ENCODE results near the gene MUC3A.

DNA sequence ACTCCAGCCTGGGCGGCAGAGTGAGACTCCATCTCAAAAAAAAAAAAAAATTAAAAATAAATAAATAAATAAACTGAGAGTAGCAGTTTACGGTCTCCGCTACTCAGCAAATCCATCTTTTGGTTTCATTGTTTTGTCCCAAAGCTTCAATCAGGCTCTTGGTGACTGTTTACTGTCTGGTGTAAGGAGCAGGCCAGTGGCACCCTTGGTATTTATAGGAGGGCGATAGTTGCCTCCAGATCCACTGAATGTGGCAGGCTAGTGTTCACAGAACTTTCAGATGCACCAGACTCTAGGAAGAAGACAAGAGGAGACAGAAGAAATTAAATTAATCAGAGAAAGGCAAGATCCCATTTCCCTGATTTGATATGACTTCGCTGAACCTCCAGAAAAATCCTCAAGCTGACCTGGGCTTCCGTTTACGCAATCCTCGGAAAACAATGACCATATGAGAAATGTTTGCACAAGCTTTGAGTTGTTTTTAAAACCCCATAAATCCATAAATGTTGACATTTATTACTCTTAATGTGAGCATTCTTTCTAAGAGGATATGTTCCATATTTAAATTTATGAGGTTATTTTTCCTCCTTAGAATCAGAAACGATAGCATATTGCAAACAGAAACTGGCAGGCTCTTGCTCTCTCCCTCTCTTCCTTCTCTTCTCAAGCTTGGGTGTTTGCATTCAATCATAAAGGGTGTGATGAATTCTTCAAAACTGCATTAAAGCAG is 7.1 kb upstream of the MUC3A start:
- TF ChIP-seq ETV6 (conservative IDR thresholded peaks at IDR 0.05 in 1 of 2, IDR thresholded peaks at IDR 0.05 in 1 of 2; ENCODE audit: borderline replicate concordance in 1 of 2, low read depth in 1 of 2) = no peak
- TF ChIP-seq, protein P1, sequence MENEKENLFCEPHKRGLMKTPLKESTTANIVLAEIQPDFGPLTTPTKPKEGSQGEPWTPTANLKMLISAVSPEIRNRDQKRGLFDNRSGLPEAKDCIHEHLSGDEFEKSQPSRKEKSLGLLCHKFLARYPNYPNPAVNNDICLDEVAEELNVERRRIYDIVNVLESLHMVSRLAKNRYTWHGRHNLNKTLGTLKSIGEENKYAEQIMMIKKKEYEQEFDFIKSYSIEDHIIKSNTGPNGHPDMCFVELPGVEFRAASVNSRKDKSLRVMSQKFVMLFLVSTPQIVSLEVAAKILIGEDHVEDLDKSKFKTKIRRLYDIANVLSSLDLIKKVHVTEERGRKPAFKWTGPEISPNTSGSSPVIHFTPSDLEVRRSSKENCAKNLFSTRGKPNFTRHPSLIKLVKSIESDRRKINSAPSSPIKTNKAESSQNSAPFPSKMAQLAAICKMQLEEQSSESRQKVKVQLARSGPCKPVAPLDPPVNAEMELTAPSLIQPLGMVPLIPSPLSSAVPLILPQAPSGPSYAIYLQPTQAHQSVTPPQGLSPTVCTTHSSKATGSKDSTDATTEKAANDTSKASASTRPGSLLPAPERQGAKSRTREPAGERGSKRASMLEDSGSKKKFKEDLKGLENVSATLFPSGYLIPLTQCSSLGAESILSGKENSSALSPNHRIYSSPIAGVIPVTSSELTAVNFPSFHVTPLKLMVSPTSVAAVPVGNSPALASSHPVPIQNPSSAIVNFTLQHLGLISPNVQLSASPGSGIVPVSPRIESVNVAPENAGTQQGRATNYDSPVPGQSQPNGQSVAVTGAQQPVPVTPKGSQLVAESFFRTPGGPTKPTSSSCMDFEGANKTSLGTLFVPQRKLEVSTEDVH (IDR thresholded peaks at IDR 0.05; ENCODE audit: low read depth, partially characterized antibody) = no peak
- TF ChIP-seq, protein P2, sequence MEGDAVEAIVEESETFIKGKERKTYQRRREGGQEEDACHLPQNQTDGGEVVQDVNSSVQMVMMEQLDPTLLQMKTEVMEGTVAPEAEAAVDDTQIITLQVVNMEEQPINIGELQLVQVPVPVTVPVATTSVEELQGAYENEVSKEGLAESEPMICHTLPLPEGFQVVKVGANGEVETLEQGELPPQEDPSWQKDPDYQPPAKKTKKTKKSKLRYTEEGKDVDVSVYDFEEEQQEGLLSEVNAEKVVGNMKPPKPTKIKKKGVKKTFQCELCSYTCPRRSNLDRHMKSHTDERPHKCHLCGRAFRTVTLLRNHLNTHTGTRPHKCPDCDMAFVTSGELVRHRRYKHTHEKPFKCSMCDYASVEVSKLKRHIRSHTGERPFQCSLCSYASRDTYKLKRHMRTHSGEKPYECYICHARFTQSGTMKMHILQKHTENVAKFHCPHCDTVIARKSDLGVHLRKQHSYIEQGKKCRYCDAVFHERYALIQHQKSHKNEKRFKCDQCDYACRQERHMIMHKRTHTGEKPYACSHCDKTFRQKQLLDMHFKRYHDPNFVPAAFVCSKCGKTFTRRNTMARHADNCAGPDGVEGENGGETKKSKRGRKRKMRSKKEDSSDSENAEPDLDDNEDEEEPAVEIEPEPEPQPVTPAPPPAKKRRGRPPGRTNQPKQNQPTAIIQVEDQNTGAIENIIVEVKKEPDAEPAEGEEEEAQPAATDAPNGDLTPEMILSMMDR (IDR thresholded peaks at IDR 0.05 in 2 of 3, conservative IDR thresholded peaks at IDR 0.05 in 1 of 3; ENCODE audit: control insufficient read depth in 2 of 3, extremely low read depth in 1 of 3, insufficient read depth in 1 of 3, low read depth in 3 of 3, low read length in 3 of 3) = no peak
- TF ChIP-seq EZH2 (IDR thresholded peaks at IDR 0.05; ENCODE audit: borderline replicate concordance, control insufficient read depth, low read depth, low read length) = no peak
